WTC11 (cell line): ENCODE results near the gene INPP5A. TPM values are rescaled to one million over a fixed set of nuclear protein-coding genes. Genes with fewer than 3 reads are reported as not detected.

ENCODE experiments used
- ATAC-seq: fragments of 200-7000 bp; cut with Tn5 transposase; 2 replicates; pipeline ENCODE4 v1.10.0; 2021; ENCODE audit warnings: mild to moderate bottlenecking, moderate library complexity
- CTCF ChIA-PET: fragments of 300-600 bp; sonication (Branson Sonifier 250); formaldehyde crosslinking; loops from one replicate; lab custom pipeline; 2021; ENCODE audit warnings: antibody characterized with exemption; lab: Charles Lee
- POLR2A ChIA-PET: fragments of 350-600 bp; sonication (Branson Sonifier 250); formaldehyde crosslinking; loops from one replicate; lab custom pipeline; 2021; ENCODE audit warnings: antibody characterized with exemption; lab: Charles Lee
- DNase-seq: peaks from one replicate; pipeline ENCODE4 v3.0.0; 2021; ENCODE audit warnings: low spot score
- H3K27ac Mint-ChIP-seq: 2 replicates; pipeline ENCODE4 v1.8.0; 2021; ENCODE audit warnings: mixed read lengths
- H3K27me3 Mint-ChIP-seq: 2 replicates; pipeline ENCODE4 v1.8.0; 2021; ENCODE audit warnings: low read depth, mild to moderate bottlenecking, moderate library complexity, mixed read lengths
- H3K36me3 Mint-ChIP-seq: 2 replicates; pipeline ENCODE4 v1.8.0; 2021; ENCODE audit warnings: mixed read lengths
- H3K4me1 Mint-ChIP-seq: 2 replicates; pipeline ENCODE4 v1.8.0; 2022; ENCODE audit warnings: mixed read lengths
- H3K4me3 Mint-ChIP-seq: 2 replicates; pipeline ENCODE4 v1.8.0; 2021; ENCODE audit warnings: mild to moderate bottlenecking, moderate library complexity, mixed read lengths
- H3K9me3 Mint-ChIP-seq: 2 replicates; pipeline ENCODE4 v1.8.0; 2021; ENCODE audit warnings: mixed read lengths
- CTCF ChIP-seq: fragments of 200-600 bp; IDR thresholded peaks from 2 replicates; pipeline ENCODE4 v1.8.0; 2022; ENCODE audit warnings: antibody characterized with exemption
- ERG ChIP-seq: fragments of 250-450 bp; sonication (Bioruptor Pico); IDR thresholded peaks from 2 replicates; pipeline ENCODE4 v1.8.0; 2021; ENCODE audit warnings: mild to moderate bottlenecking
- ETV6 ChIP-seq: sonication (generic); formaldehyde crosslinking; IDR thresholded peaks from 2 replicates; pipeline ENCODE4 v1.8.1; 2022; ENCODE audit warnings: mild to moderate bottlenecking, missing genetic modification reagents
- GABPB1 ChIP-seq: sonication (generic); formaldehyde crosslinking; IDR thresholded peaks from 2 replicates; pipeline ENCODE4 v1.8.1; 2023; ENCODE audit warnings: mild to moderate bottlenecking, missing genetic modification reagents
- JUN ChIP-seq: sonication (generic); formaldehyde crosslinking; IDR thresholded peaks from 2 replicates; pipeline ENCODE4 v1.8.0; 2023; ENCODE audit warnings: mild to moderate bottlenecking, missing genetic modification reagents
- MXD4 ChIP-seq: fragments of 250-450 bp; sonication (Bioruptor Pico); IDR thresholded peaks from 2 replicates; pipeline ENCODE4 v1.8.0; 2021; ENCODE audit warnings: mild to moderate bottlenecking, moderate library complexity, borderline replicate concordance
- NR3C1 ChIP-seq: sonication (generic); formaldehyde crosslinking; conservative IDR thresholded peaks from 2 replicates; pipeline ENCODE4 v1.8.1; 2023; ENCODE audit warnings: low read depth, mild to moderate bottlenecking, missing genetic modification reagents
- RORB ChIP-seq: fragments of 250-450 bp; sonication (Bioruptor Pico); IDR thresholded peaks from 2 replicates; pipeline ENCODE4 v1.9.0; 2021; ENCODE audit warnings: mild to moderate bottlenecking
- ZBTB21 ChIP-seq: sonication (generic); formaldehyde crosslinking; IDR thresholded peaks from 2 replicates; pipeline ENCODE4 v1.8.1; 2023; ENCODE audit warnings: mild to moderate bottlenecking, missing genetic modification reagents, borderline replicate concordance
- ZNF138 ChIP-seq: sonication (generic); formaldehyde crosslinking; conservative IDR thresholded peaks from 2 replicates; pipeline ENCODE4 v1.8.1; 2022; ENCODE audit warnings: mild to moderate bottlenecking, moderate library complexity, missing genetic modification reagents
- ZNF396 ChIP-seq: fragments of 250-450 bp; sonication (Bioruptor Pico); IDR thresholded peaks from 2 replicates; pipeline ENCODE4 v1.8.0; 2021; ENCODE audit warnings: mild to moderate bottlenecking, moderate library complexity, borderline replicate concordance
- ZNF416 ChIP-seq: fragments of 250-450 bp; sonication (Bioruptor Pico); IDR thresholded peaks from 2 replicates; pipeline ENCODE4 v1.9.0; 2021; ENCODE audit warnings: mild to moderate bottlenecking, inconsistent platforms
- total RNA-seq: library from RNA; stranded (reverse); gene quantifications from 3 replicates; pipeline ENCODE4 v1.2.3, GENCODE V29; 2021

INPP5A gene
- total RNA-seq, 1 experiment from 2014 or later: 22.1 TPM

- Mint-ChIP-seq H3K4me1 (no peaks in the 10 kb centered on the region), H3K27ac (peak overlapping the region; percentile 49), H3K27me3 (no peaks in the 10 kb centered on the region), H3K9me3 (peaks cover 19% of the 10 kb centered on the region), H3K4me3 (no peak overlapping the region), H3K36me3 (peaks cover 9% of the 10 kb centered on the region; the same call in 1 of the 2 replicates)
- CTCF ChIA-PET: interaction anchor here (1.2 kb wide), 1 partner anchor 31 kb away, joined by 4 read pairs; no protein-coding TSS in a partner anchor
- TF ChIP-seq ZNF396 (CRISPR knock-in tag) (no peak), GABPB1 (CRISPR knock-in tag) (peak; percentile 40; the same call in 1 of the 2 replicates)
- DNase-seq: peak; percentile 10
- POLR2A ChIA-PET: no interaction called here
- no peak for ATAC-seq
Measured at GRCh38 chr10:132685101-132685891, 147.7 kb downstream of the INPP5A start.

GRCh38 chr10:132685921-132686680, 148.5 kb downstream of the INPP5A start:
- CTCF ChIA-PET: interaction anchor here (1.2 kb wide), 1 partner anchor 31 kb away, joined by 4 read pairs; no protein-coding TSS in a partner anchor
- Mint-ChIP-seq H3K9me3 (peaks cover 18% of the 10 kb centered on the region), H3K4me1 (no peaks in the 10 kb centered on the region), H3K4me3 (no peak overlapping the region), H3K27me3 (no peaks in the 10 kb centered on the region), H3K36me3 (peaks cover 8% of the 10 kb centered on the region; the same call in 1 of the 2 replicates), H3K27ac (no peak overlapping the region)
- peak; percentile 3 for DNase-seq
- no peak for ATAC-seq
- POLR2A ChIA-PET: no interaction called here
- TF ChIP-seq JUN (CRISPR knock-in tag) (no peak), RORB (no peak), CTCF (no peak), ZNF416 (CRISPR knock-in tag) (no peak), ETV6 (CRISPR knock-in tag) (no peak), MXD4 (CRISPR knock-in tag) (no peak), ZNF138 (CRISPR knock-in tag) (no peak), NR3C1 (CRISPR knock-in tag) (no peak)

GRCh38 chr10:132687181-132687892, 149.8 kb downstream of the INPP5A start:
- no peaks in the 10 kb centered on the region; the same call in 1 of the 2 replicates for H3K36me3 Mint-ChIP-seq
- ATAC-seq: no peak
- H3K4me3 Mint-ChIP-seq: no peak overlapping the region
- ChIA-PET POLR2A (no interaction called here), CTCF (no interaction called here)
- peak; percentile 8 for DNase-seq
- TF ChIP-seq ZBTB21 (CRISPR knock-in tag): no peak
- no peaks in the 10 kb centered on the region for H3K4me1 Mint-ChIP-seq
- no peaks in the 10 kb centered on the region for H3K27me3 Mint-ChIP-seq
- peaks cover 9% of the 10 kb centered on the region for H3K9me3 Mint-ChIP-seq
- H3K27ac Mint-ChIP-seq: no peak overlapping the region; the same call in 1 of the 2 replicates

GRCh38 chr10:132687893-132688579, 150.4 kb downstream of the INPP5A start:
- no peak overlapping the region for H3K4me3 Mint-ChIP-seq
- no peak for TF ChIP-seq ERG (CRISPR knock-in tag)
- TF ChIP-seq, all 79 proteins: peak for 0
- no peaks in the 10 kb centered on the region; the same call in 1 of the 2 replicates for H3K36me3 Mint-ChIP-seq
- POLR2A ChIA-PET: no interaction called here
- peak; percentile 11 for DNase-seq
- CTCF ChIA-PET: no interaction called here
- peaks cover 11% of the 10 kb centered on the region for H3K9me3 Mint-ChIP-seq
- ATAC-seq: no peak
- H3K27me3 Mint-ChIP-seq: no peaks in the 10 kb centered on the region
- H3K27ac Mint-ChIP-seq: peak overlapping the region; percentile 12
- H3K4me1 Mint-ChIP-seq: no peaks in the 10 kb centered on the region
